Activated CD8-positive, alpha-beta memory T cell treated with anti-CD3 and anti-CD28 coated beads for 24 hours (primary cell): ENCODE results near the gene GFPT2.
"Not testable (repeated sequence)": the region's sequence is repeated elsewhere in the genome, so short reads cannot be mapped to it uniquely, and the experiment has no call there.

Experiments used
- DNase-seq: peaks from one replicate; pipeline ENCODE4 v3.0.0-alpha.2; 2020

The GFPT2 gene

DNA sequence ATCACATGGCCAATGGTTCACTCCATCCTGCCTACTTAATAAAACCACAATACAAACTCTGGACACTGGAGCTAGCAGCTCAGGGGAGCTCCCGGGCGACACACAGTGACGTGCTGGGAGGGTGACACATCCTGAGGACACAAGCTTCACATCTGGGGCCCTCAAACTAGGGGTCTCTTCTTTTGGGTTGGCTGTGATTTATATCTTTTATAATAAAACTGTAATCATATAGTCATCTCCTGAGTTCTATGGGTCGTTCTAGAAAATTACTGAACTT lies 49.2 kb downstream of the GFPT2 start:
- DNase-seq, result no peak

DNA sequence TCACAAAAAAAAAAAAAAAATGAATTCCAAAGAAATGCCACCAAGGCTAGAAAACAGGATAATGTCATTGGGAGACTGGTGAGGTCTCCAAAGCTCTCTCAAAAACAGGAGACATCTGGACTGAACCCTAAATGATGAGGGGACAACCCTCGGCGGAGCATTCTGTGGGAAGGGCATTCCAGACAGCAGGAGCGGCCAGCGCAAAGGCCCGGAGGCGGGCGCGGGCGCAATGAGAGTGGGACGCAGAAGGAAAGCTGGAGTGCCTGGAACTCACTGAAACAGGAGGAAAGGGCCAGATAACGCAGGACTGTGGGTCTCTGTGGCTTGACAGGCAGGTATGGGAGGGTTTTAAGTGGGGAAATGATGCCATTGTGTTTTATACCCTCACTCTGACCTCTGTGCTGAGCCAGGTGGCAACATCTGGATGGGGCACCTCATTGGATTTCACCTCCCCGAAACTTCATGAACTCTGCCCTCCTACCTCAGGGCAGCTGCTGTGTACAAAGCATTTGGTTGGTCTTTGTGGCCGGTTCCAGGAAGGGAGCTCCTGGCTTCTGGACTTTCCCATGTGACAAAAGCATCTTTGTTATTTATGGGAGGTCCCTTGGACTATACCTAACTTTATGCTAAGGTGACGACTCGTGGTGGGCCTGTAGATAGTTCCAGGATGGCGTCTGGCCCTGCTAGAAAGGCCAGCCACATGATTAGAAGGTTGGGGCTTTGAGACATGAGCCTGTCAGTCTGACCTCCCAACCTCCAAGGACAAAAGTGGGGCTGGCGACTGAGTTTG lies 49.7 kb downstream of the GFPT2 start:
- DNase-seq, result no peak

DNA sequence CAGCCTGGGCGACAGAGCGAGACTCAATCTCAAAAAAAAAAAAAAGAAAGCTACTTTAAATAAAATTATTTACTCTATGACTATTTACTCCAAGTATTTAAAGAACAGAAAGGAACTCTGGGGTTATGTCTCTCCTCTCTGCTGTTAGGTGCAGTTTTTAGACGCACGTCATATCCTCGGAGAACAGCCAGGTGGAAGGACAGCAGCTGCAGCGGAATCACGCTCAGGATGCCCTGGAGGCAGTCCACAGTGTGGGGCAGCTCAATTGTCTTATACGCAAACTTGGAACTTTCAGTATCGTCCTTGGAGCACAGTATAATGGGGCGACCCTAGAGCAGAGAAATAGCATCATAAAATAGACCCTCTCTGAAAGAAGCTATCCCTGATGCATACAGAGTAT lies 50.9 kb downstream of the GFPT2 start:
- DNase-seq, result no peak

DNA sequence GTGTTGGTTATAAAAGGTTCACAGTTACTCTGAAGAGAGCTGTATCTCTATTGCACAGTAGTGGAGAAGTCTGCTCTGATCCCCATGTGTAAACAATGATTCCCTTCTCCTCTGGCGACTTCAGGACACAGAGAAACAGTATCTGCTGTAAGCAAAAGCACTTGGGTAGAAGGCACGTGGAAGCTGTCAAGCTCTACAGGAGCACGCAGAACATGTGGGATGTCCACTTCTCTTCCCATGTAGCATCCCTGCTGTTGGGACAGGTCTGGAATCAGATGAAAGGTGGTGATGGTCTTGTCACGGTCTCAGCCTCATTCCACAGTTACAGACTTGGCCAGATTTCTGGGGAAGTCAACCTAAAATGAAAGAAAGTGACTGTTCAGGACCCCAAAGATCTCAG lies 51.9 kb downstream of the GFPT2 start:
- no peak for DNase-seq

DNA sequence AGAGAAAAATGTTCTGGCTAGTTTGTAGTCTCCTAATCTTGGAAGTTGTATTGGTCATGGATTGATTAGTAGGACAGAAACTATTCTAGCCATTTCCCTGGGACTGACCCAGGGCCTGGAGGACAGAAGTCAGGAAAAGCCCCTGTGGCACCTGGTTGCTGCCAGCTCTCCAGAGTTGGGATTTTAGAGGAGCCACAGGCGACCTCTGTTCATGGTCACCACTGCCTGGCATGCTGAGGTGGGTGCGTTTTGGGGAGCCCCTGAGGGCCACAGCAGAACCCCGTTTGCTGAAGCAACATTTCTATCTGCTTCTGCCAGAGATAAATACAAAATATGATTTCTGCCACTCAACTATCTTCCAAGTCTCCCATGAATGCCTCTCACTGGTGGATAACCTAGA lies 53.6 kb downstream of the GFPT2 start:
- no peak for DNase-seq

DNA sequence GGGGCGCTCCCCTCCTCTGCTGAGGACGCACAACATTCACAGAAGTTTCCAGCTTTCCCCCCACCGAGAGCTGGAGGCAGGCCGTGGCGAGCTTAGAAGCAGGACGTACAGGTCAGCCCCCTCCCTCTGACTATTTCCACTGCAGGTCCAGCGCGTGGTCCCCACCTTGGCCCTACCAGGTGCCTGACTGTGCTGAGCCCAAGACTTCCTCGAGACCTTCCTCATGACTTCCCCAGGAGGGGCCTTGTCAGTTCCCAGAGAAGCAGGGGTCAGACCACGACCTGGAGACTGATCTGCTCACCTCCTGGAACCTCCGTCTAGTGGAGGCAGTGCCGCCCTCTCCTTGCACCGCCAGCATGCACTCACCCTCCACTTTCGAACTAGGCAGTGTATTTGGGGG lies 54.1 kb downstream of the GFPT2 start:
- not testable (repeated sequence) for DNase-seq

DNA sequence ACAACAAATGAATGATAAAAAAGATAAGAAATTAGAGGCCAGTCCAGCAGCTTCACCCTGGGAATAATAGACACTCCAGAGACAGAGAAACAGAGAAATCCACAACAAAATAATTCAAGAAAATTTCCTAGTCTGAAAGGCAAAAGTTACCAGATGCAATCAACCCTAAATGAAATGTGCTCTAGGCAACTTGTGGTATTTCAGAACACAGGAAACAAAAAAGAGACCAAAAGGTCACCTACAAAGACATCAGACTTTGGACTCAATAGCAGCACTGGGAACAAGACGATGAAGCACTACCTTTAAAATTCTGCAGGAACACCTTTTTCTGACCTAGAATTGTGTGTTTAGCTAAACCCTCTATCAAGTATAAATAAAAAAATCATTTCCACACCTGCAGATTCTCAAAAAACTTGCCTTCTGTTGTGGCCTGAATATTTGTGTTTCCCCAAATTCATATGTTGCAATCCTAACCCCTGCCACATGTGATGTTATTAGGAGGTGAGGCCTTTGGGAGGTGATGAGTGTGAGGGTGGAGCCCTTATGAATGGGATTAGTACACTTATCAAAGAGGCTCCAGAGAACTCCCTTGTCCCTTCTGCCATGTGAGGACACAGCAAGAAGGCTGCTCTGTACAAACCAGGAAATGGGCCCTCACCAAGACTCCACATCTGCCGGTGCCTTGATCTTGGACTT lies 55.4 kb downstream of the GFPT2 start:
- DNase-seq, result no peak

DNA sequence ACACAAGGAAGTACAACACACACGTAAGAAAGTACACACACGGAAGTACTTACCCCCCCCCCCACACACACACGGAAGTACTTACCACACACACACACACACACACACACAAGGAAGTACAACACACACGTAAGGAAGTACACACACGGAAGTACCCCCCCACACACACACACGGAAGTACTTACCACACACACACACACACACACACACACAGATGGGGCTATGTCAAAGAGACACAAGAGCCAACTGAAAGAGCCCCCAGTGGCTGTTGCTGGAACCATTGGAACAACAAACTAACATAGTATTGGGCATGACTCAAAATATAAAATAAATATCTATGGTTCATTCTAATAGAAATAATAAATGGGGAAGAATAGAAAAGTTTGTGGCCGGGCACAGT lies 56.4 kb downstream of the GFPT2 start:
- no peak for DNase-seq

DNA sequence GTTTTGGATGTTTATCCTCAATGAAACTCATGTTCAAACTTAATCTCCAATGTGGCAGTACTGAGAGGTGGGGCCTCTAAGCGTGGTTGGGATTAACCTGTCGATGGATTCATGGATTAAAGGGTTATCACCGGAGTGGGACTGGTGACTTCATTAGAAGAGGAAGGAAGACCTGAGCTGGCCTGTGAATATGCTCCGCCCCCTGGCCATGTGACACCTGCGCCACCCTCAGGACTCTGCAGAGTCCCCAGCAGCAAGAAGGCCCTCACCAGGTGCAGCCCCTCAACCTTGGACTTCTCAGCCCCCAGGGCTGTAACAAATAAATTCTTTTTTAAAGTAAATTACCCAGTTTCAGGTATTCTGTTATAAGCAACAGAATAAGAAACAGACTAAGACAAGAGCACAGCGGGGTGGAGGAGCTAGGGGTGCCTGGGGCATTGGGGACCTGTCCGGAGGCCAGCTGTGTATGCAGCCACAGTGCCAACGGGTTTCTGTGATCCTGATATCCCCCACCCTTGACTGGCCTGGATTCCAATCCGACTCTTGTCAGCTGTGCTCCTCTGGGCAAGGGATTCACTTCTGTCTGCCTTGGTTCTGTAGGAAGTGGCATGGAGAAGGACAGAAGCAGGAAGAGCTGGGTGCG lies 58.1 kb downstream of the GFPT2 start:
- no peak for DNase-seq

DNA sequence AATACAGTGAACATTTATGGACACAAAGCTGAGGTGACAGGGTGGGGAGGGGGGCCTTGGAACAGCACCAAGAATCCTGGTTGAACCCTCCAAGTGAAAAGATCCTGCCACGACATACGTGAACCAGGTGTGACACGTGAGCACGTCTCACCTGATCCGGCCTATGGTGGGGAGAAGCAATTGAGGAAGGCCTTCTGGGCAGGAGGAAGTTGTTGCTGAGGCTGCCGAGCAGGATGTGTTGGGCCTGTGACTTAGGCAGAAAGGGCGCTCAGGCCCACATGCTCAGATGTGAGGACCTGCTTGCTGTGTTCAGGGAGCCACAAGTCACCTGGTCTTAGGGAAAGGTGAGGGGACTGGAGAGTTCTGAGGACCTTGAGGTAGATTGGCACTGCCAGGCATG lies 58.7 kb downstream of the GFPT2 start:
- peak; percentile 49 for DNase-seq

DNA sequence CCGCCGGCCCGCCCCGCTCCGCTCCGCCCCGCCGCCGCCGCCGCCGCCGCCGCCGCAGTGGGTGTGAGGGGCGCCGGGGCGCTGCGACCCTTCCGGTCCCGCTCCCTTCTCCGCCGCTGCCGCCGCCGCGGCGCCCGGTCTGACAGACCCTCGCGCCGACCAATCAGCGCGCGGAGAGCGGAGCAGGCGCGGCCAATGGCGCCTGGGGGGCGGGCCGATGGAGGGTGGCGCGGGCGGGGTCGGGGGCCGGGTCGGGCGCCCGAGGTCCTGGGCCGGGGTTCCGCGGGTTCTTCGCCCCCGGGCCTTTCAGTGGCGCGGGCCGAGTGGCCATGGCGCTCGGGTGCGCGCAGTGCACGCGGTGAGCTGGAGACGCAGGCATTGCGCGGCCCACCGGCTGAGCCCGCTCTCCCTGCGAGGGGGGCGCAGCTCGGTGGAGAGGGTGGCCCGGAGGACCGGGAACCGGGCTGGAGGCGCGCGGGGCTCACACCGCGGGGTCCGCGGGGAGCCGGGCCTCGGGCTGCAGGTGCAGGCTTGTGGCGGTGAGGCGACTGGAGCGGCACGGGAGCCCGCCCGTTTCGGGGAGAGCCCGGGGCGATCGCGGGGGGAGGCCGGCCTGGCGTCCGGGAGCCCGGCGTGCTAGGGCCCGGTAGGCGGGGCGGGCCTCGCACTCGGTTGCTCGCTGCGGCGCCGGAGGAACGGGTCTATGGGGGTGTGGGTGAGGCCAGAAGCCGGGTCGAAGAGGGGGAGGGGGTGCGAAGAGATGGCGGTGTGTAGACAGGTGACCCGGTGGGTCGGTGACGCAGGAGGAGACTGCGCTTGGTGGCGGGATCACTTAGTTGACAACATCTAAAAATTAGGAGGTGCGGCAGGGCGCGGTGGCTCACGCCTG lies 60.9 kb downstream of the GFPT2 start, which contains the start of gene MAPK9:
Gene MAPK9, minus strand, starts transcription at position 141 of the 889 bp plus-strand sequence. CDS start 11,522 bp downstream, outside the sequence.
- DNase-seq, result peak; percentile 91

DNA sequence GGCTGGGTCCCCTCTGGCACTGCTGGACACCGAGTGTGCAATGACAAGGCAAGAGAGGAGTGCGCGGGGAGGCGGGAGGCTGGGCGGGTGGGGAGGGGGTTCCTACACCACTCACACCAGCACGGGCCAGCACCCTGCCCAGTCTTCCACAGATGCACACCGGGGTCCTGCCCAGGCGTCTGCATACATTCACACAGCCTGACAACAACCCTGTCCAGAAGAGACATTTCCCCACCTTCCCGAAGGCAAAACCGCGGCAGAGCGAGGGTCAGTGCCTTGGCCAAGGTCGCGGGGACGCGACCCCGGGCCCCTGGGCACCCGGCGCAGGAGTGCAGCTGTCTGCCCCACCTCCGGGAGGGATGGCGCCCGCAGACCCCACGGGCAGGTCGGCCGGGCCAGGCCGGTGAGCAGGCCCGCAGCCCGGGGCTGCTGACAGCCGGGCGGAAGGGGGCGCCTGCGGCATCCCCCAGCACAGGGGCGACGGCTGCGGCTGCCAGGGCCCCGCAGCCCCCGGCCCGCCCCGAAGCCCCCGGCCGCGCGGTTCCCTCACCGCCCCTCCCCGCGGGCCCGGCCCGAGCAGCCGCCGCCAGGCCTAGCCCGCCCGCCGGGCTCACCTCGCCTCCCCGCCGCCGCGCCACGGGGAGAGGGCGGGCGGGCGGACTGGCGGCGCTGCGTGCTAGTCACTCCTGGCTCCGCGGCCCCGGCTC lies 61.7 kb downstream of the GFPT2 start:
- peak; percentile 73 for DNase-seq

DNA sequence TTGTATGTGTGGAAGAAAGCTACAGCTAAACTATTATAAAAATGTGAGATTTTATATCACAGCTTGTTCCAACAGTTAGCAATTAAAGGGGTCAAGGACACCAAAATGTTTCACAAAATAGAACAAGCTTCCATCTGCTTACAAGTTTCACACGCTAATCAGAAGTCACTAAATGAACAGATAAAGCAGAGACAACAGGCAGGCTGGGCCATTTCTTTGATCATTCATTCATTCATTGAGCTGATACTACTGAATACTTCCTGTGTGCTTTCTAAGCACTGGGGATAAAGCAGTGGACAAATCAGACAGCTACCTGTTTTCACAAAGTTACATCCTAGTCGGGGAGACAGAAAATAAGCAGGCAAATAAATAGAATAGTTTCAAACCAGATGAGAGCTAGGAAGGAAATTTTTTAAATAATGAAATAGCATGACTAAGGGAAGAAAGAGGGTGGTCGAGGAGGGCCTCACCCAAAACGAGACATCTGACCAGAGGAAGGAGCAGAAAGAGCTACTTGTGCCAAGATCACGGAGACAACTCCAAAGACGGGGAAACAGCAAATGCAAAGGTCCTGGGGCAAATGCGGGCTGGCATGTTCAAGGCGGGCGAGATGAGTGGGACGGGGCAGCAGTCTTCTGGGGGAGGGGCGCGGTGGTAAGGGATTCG lies 62.4 kb downstream of the GFPT2 start:
- DNase-seq, result no peak

DNA sequence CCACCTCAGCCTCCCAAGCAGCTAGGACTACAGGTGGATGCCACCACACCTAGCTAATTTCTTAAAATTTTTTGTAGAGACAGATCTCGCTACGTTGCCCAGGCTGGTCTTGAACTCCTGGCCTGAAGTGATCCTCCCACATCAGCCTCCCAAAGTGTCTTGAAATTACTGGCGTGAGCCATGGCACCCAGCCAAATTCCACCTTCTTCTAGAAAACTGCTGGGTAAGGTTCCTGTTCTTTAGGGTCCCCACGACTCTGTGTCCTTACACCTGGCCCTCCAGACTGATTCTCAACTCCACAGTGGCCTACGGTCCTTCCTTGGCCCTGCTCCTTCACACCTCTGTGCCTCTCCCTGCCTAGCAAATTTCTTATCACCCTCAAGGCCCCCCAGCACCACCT lies 63.2 kb downstream of the GFPT2 start:
- no peak for DNase-seq

DNA sequence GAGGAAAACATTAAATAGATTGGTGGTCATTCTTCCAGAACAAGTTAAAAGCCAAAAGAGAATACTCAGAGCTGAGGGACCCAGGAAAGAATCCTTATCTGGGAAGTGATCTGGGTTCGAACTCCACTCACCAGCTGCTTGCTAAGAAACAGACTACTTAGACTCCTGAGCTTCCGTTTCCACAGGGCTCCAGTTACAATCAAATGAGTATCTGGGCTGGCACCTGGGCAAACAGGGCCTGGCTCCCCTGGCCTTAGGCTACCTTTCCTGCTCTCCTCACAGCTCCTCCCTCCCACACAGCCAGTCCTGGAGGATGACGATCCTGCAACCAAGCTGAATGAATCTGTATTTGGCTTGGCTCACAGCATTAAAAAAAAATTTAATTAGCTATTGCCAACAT lies 63.7 kb downstream of the GFPT2 start:
- DNase-seq, result no peak

DNA sequence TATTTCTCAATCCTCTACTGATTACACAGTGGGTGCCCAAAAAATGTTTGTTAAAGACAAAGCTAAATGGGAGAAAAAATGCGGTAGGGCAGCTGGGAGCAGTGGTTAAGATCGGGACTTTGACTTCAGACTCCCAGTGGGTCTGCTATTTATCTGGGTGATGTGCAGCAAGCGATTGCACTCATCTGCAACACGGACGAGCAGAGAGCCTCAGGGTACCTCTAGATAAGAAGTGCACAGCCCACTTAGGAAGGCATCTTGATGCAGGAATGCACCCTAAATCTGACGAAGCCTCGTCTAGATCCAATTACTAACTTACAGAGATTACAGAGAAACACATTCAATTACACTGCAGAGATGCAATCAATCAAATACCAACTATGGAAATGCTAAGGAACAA lies 65.3 kb downstream of the GFPT2 start:
- no peak for DNase-seq

DNA sequence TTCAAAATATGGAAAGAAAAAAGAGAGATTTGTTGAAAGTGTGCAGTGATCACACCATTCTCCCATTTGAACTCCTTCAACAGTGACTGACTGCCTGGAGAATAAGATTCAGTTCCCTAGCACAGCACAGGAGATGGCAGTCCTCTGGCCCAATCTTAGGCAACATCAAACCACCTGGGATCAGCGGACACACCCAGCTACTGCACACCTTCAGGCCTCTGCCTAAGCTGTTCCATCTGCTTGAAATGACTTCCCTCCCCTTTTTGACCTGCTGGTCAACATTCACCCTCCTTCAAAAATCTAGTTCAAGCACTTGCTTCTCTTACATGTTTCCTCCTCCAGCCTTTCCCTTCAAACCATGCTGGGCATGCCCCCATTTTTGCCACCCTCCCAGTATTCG lies 65.7 kb downstream of the GFPT2 start:
- no peak for DNase-seq

DNA sequence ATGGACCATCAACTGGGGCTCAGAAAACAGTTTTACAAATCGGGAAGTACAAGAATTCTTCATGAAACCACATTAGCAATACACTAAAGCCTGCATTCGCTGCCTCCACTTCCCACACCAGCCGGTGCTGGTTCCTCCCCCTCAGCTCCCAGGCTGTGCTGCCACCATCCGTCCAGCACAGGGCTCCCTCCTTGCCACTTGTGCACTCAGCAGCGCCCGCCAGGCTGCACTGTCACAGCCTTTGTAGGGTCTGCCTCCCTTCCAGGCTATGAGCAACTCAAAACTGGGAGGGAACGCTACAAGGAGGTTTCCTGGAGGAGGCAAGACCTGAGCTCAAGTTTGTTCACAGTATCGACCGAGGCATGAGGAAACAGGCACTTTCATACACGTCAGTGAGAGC lies 69.0 kb downstream of the GFPT2 start:
- DNase-seq, result no peak

DNA sequence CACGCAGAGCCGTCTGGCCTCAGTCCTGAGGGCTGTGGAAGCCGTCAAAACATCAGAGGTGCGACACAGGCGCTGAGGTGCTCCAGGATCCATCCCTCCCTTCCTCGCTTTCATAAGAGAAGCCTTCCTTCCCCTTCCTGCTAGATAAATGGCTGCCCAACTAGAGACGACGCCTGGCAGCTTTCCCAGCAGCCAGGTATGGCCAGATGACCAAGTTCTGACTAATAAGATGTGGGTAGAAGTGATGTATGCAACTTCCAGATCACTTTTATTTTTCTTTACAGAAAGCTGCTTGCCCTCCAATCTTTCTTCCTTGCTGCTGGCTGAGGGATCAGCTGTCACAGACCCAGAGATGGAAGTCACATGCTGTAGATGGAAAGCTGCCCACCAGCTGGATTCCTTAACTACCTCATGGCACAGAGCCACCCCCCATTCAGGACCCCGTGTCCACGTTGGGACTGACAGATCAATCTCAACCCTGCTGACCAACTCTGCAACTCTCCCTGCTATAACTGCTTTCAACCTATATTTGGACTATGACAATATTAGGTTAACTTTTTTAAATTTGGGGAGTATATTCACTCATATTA lies 70.0 kb downstream of the GFPT2 start:
- DNase-seq, result no peak

DNA sequence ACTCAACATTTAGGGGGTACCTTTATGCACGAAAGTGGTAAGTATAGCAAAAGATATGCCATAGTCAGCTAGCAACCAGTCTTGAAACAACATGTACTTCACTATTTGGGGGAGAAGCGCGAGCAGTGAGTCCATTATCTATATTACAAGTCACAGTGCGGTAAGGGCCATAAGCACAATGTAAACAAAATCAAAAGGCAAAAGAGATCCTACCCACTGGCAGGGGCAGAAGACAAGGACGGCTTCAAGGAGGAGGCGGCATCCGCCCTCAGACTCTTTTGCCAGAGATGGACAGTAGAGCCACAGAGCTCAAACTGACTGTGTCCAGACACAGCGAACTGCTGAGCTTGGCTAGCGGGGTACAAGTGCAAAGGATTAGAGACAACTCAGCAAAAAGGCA lies 70.9 kb downstream of the GFPT2 start:
- no peak for DNase-seq

DNA sequence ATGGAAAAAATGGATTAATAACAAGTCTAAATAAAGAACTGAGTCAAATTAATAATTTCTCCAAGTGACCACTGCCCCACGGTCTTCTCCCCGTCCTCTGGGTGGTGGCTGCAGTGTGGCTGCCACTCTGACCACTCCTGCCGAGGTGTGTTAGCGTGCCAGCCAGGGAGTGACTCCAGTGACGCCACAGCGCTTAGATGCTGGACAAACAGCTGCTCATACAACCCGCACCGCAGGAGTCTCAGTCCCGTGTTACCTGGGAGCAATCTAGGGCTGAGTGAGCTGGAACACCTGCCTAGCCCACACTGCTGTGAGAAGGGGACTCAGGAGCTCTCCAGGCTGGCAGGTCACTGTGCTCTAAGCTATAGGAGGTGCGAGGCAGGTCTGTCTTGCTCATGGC lies 71.4 kb downstream of the GFPT2 start:
- DNase-seq, result no peak

DNA sequence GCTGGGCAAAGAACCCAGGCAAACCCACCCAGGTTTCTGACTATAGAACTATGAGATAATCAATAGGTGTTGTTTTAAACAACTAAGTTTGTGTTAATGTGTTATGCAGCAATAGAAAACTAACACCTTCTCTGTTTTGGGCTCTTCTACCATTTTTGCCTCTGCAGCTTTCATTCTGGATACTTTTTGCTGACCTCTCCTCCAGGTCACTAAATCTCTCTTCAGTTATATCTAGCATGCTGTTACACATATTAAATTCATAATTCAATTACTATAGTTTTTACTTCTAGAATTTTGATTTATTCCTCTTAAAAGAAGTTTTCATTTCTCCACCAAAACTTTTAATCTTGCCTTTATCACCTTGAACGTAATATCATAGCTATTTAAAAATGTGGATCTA lies 78.4 kb downstream of the GFPT2 start:
- DNase-seq, result no peak
